H1 (cell line): Measurements from ENCODE around the gene FLT3. TPM values are rescaled to one million over a fixed set of nuclear protein-coding genes. Genes with fewer than 3 reads are reported as not detected.

ENCODE experiments used
- CTCF ChIA-PET: fragments of 300-600 bp; sonication (Branson Sonifier 250); formaldehyde crosslinking; loops from one replicate; lab custom pipeline; 2021; ENCODE audit not compliant: partially characterized antibody; lab: Charles Lee
- POLR2A ChIA-PET: fragments of 300-600 bp; sonication (Branson Sonifier 250); formaldehyde crosslinking; loops from one replicate; lab custom pipeline; 2021; ENCODE audit warnings: inconsistent platforms; ENCODE audit not compliant: partially characterized antibody; lab: Charles Lee
- DNase-seq, 2 experiments: peaks; one replicate each; pipeline versions ENCODE4 v3.0.0 to v3.0.0-alpha.2; 2010 to 2022; ENCODE audit warnings: low spot score in 2 of 2, low read depth in 1 of 2, mixed read lengths in 1 of 2
- FAIRE-seq: peaks from 2 replicates; lab custom pipeline; 2011; peaks lifted over from hg19 to GRCh38; lab: Jason Lieb, UNC
- H2AFZ ChIP-seq: 2 replicates; pipeline ENCODE4 v1.8.1; 2012; ENCODE audit warnings: low read length, inconsistent platforms
- H2AK5ac ChIP-seq: 2 replicates; pipeline ENCODE4 v1.6.1; 2013; ENCODE audit warnings: low read depth, low read length
- H2BK120ac ChIP-seq: replicated peaks from 2 replicates; pipeline ENCODE3; 2013; ENCODE audit warnings: low read depth, low read length, inconsistent platforms
- H2BK12ac ChIP-seq: 2 replicates; pipeline ENCODE4 v1.6.1; 2013; ENCODE audit warnings: low read depth, low read length
- H2BK15ac ChIP-seq: 2 replicates; pipeline ENCODE4 v1.6.1; 2013; ENCODE audit warnings: low read length
- H2BK20ac ChIP-seq: 2 replicates; pipeline ENCODE4 v1.6.1; 2013; ENCODE audit warnings: low read length
- H2BK5ac ChIP-seq: 2 replicates; pipeline ENCODE4 v1.6.1; 2013; ENCODE audit warnings: low read depth, low read length
- H3K14ac ChIP-seq: 2 replicates; pipeline ENCODE4 v1.6.1; 2013; ENCODE audit warnings: inconsistent platforms; ENCODE audit not compliant: insufficient read length
- H3K18ac ChIP-seq: 2 replicates; pipeline ENCODE4 v1.6.1; 2013; ENCODE audit warnings: low read length; ENCODE audit errors: extremely low read depth
- H3K23ac ChIP-seq: 2 replicates; pipeline ENCODE4 v1.6.1; 2013; ENCODE audit warnings: inconsistent platforms; ENCODE audit not compliant: insufficient read length
- H3K23me2 ChIP-seq: 2 replicates; pipeline ENCODE4 v1.6.1; 2013; ENCODE audit warnings: low read depth, low read length
- H3K27ac ChIP-seq: 2 replicates; pipeline ENCODE4 v1.6.1; 2011; ENCODE audit warnings: low read depth, low read length, inconsistent platforms
- H3K27me3 ChIP-seq, 4 experiments: replicated peaks in 1 of 4; 1 replicate in 1 of 4; 2 replicates in 3 of 4; pipeline versions ENCODE4 v1.6.1 to v1.8.1; 2011 to 2013; ENCODE audit warnings: low read length in 3 of 4, mild to moderate bottlenecking in 3 of 4, inconsistent platforms in 2 of 4, mixed read lengths in 2 of 4, moderate library complexity in 1 of 4; ENCODE audit not compliant: control insufficient read depth in 3 of 4, insufficient read depth in 3 of 4; ENCODE audit errors: extremely low read depth in 1 of 4
- H3K36me3 ChIP-seq, 4 experiments: 2 replicates each; pipeline versions ENCODE4 v1.6.1 to v1.8.1; 2011 to 2013; ENCODE audit warnings: mild to moderate bottlenecking in 4 of 4, low read length in 3 of 4, moderate library complexity in 2 of 4, control low read depth in 1 of 4, inconsistent platforms in 1 of 4; ENCODE audit not compliant: insufficient read depth in 4 of 4, control insufficient read depth in 2 of 4
- H3K4ac ChIP-seq: replicated peaks from 2 replicates; pipeline ENCODE3; 2013; ENCODE audit warnings: low read length, low read depth, mixed read lengths, inconsistent platforms; ENCODE audit not compliant: insufficient read length
- H3K4me1 ChIP-seq, 4 experiments: replicated peaks in 1 of 4; 1 replicate in 1 of 4; 2 replicates in 3 of 4; pipeline versions ENCODE4 v1.6.1 to v1.8.1; 2011 to 2013; ENCODE audit warnings: low read length in 3 of 4, inconsistent platforms in 2 of 4, mixed read lengths in 1 of 4; ENCODE audit not compliant: insufficient read depth in 4 of 4, control insufficient read depth in 3 of 4
- H3K4me2 ChIP-seq, 2 experiments: 2 replicates each; pipeline versions ENCODE4 v1.6.1 to v1.8.1; 2011 to 2013; ENCODE audit warnings: low read depth in 2 of 2, low read length in 2 of 2, control low read depth in 1 of 2, inconsistent platforms in 1 of 2, mild to moderate bottlenecking in 1 of 2; ENCODE audit not compliant: insufficient read depth in 1 of 2
- H3K4me3 ChIP-seq, 4 experiments: fragments of 200-600, 300-600 bp in 1 of 4; sonication (generic), shearing (Covaris generic), sonication (Bioruptor Twin) in 1 of 4; 2 replicates each; pipeline versions ENCODE4 v1.5.1 to v1.8.1; 2011 to 2016; ENCODE audit warnings: low read length in 4 of 4, low read depth in 3 of 4, control low read depth in 2 of 4, inconsistent platforms in 2 of 4, mild to moderate bottlenecking in 2 of 4, mixed read lengths in 1 of 4, moderate library complexity in 1 of 4; ENCODE audit not compliant: insufficient read depth in 2 of 4; ENCODE audit errors: extremely low read depth in 1 of 4
- H3K56ac ChIP-seq: replicated peaks from 2 replicates; pipeline ENCODE3; 2013; ENCODE audit warnings: low read depth, mild to moderate bottlenecking, mixed read lengths, low read length, inconsistent platforms; ENCODE audit not compliant: insufficient read length
- H3K79me1 ChIP-seq: 2 replicates; pipeline ENCODE4 v1.6.1; 2013; ENCODE audit warnings: low read depth, low read length, control low read depth
- H3K79me2 ChIP-seq, 2 experiments: 2 replicates each; pipeline versions ENCODE4 v1.6.1 to v1.8.1; 2012 to 2013; ENCODE audit warnings: low read length in 2 of 2, mild to moderate bottlenecking in 2 of 2, inconsistent platforms in 1 of 2; ENCODE audit not compliant: insufficient read depth in 2 of 2, control insufficient read depth in 1 of 2
- H3K9ac ChIP-seq, 4 experiments: replicated peaks in 1 of 4; 1 replicate in 1 of 4; 2 replicates in 3 of 4; pipeline versions ENCODE4 v1.6.1 to v1.8.1; 2011 to 2013; ENCODE audit warnings: low read depth in 3 of 4, low read length in 3 of 4, control low read depth in 2 of 4, mild to moderate bottlenecking in 2 of 4, moderate library complexity in 2 of 4, inconsistent platforms in 1 of 4; ENCODE audit errors: extremely low read depth in 1 of 4
- H3K9me3 ChIP-seq, 2 experiments: 2 replicates each; pipeline versions ENCODE4 v1.6.1 to v1.8.1; 2012 to 2013; ENCODE audit warnings: mild to moderate bottlenecking in 2 of 2, moderate library complexity in 2 of 2, control low read depth in 1 of 2, inconsistent platforms in 1 of 2, low read depth in 1 of 2, low read length in 1 of 2, mixed read lengths in 1 of 2; ENCODE audit not compliant: insufficient read depth in 2 of 2
- H4K20me1 ChIP-seq, 2 experiments: replicated peaks in 1 of 2; 2 replicates each; pipeline versions ENCODE3 to v1.8.1; 2011 to 2013; ENCODE audit warnings: inconsistent platforms in 2 of 2, low read length in 2 of 2, mild to moderate bottlenecking in 1 of 2; ENCODE audit not compliant: insufficient read depth in 2 of 2, control insufficient read depth in 1 of 2
- H4K5ac ChIP-seq: 2 replicates; pipeline ENCODE4 v1.6.1; 2013; ENCODE audit warnings: low read length, low read depth, mixed read lengths, inconsistent platforms; ENCODE audit not compliant: insufficient read length
- H4K8ac ChIP-seq: 2 replicates; pipeline ENCODE4 v1.8.0; 2013; ENCODE audit warnings: mild to moderate bottlenecking, moderate library complexity, low read length, inconsistent platforms; ENCODE audit not compliant: insufficient read depth; ENCODE audit errors: extremely low read depth
- H4K91ac ChIP-seq: replicated peaks from 2 replicates; pipeline ENCODE3; 2013; ENCODE audit warnings: low read length, mixed read lengths, inconsistent platforms; ENCODE audit not compliant: insufficient read length
- HDAC6 ChIP-seq: IDR thresholded peaks from one replicate; pipeline ENCODE4 v1.7.1; 2012; ENCODE audit warnings: low read depth, mild to moderate bottlenecking, inconsistent platforms, low read length, moderate library complexity
- RAD21 ChIP-seq, 2 experiments: IDR thresholded peaks in 1 of 2; conservative IDR thresholded peaks in 1 of 2; 2 replicates each; pipeline ENCODE4 v1.6.1; 2011; ENCODE audit warnings: low read depth in 2 of 2, low read length in 2 of 2, improper control_type of control experiment in 1 of 2, inconsistent platforms in 1 of 2, mild to moderate bottlenecking in 1 of 2, moderate library complexity in 1 of 2
- WGBS, 2 experiments: shearing (Covaris generic) in 1 of 2; methylation state at CpG; one replicate each; pipeline versions ENCODE4 v1.1.6 to v1.1.7; 2013 to 2015; ENCODE audit warnings: low lambda C conversion rate in 2 of 2, mixed read lengths in 2 of 2, inconsistent platforms in 1 of 2, low coverage in 1 of 2, missing lambda C conversion rate in 1 of 2; ENCODE audit not compliant: insufficient replicate concordance in 2 of 2, insufficient coverage in 1 of 2, insufficient read length in 1 of 2; ENCODE audit errors: extremely low coverage in 1 of 2, missing lambda C conversion rate in 1 of 2; 5-methylcytosine and 5-hydroxymethylcytosine counted together
- polyA plus RNA-seq, 7 experiments: library from polyadenylated mRNA; depleted of rRNA in 3 of 7; stranded (reverse) in 5 of 7; unstranded in 2 of 7; fragments of >200 nt in 5 of 7; fragments of 200-250 nt in 2 of 7; gene quantifications; 1 replicate in 5 of 7; 2 replicates in 1 of 7; 4 replicates in 1 of 7; pipeline versions ENCODE4 v1.2.1 to v1.2.3, GENCODE V29; 2011 to 2013; ENCODE audit warnings: missing spikeins in 2 of 7, mixed read lengths in 2 of 7
- total RNA-seq: library from RNA; stranded (reverse); fragmentation: NEBNext Ultra II Directional; extraction: Animal tissue kit (Norgen Biotek cat#: 25700); gene quantifications from 2 replicates; pipeline ENCODE4 v1.2.1, GENCODE V29; 2021

FLT3 gene
- total and polyA plus RNA-seq, 2 of the 8 experiments (the other 6 are each of a cell fraction or from before 2014, with no cell fraction given): 0.44 to 0.71 TPM

GRCh38 chr13:28117689-28118377 is 17.5 kb upstream of the FLT3 start:
- H3K36me3 ChIP-seq: no peaks in the 10 kb centered on the region
- H3K9ac ChIP-seq: no peak overlapping the region
- no peak overlapping the region for H2BK120ac ChIP-seq
- no peak overlapping the region for H2AK5ac ChIP-seq
- WGBS, 2 experiments: 79% methylated on average over 9 of the region's 9 CpGs; no CpG with 5 or more reads in 1 of the 2 experiments
- H3K23ac ChIP-seq: no peak overlapping the region
- no peak overlapping the region; the same call in 1 of the 2 replicates for H3K18ac ChIP-seq
- no peak overlapping the region for H4K5ac ChIP-seq
- H2AFZ ChIP-seq: peak overlapping the region; percentile 98
- FAIRE-seq (no peak), DNase-seq (no peak)
- no peak overlapping the region for H3K27ac ChIP-seq
- H3K23me2 ChIP-seq: no peaks in the 10 kb centered on the region
- no peaks in the 10 kb centered on the region for H4K20me1 ChIP-seq
- H4K91ac ChIP-seq: no peak overlapping the region
- ChIA-PET CTCF (interaction anchor here (0.9 to 1.6 kb wide), 8 partner anchors 11 to 118 kb away, joined by 3 to 5 read pairs (median 3); no protein-coding TSS in a partner anchor), POLR2A (interaction anchor here (0.9 to 1.3 kb wide), 4 partner anchors 16 to 30 kb away, joined by 3 to 5 read pairs (median 4); partner anchors contain the start of gene FLT3)
- H3K4me1 ChIP-seq: no peaks in the 10 kb centered on the region
- TF ChIP-seq HDAC6 (no peak), RAD21 (IDR thresholded peaks at IDR 0.05 in 1 of 2, conservative IDR thresholded peaks at IDR 0.05 in 1 of 2; ENCODE audit: low read depth in 2 of 2, low read length in 2 of 2) (peak in 1 of 2 experiments; percentile 5; a peak in 1 of 4 replicates)
- H2BK15ac ChIP-seq: no peak overlapping the region
- H4K8ac ChIP-seq: no peak overlapping the region
- H2BK5ac ChIP-seq: peak overlapping the region; percentile 32; the same call in 1 of the 2 replicates
- H3K56ac ChIP-seq: no peak overlapping the region
- no peaks in the 10 kb centered on the region for H3K79me1 ChIP-seq
- no peak overlapping the region; a peak in 1 of 4 replicates for H3K4me2 ChIP-seq
- H3K4me3 ChIP-seq: no peak overlapping the region
- no peak overlapping the region for H3K14ac ChIP-seq
- H3K79me2 ChIP-seq: no peaks in the 10 kb centered on the region
- H3K9me3 ChIP-seq: no peaks in the 10 kb centered on the region
- no peaks in the 10 kb centered on the region for H3K27me3 ChIP-seq
- H3K4ac ChIP-seq: no peak overlapping the region
- peak overlapping the region; percentile 62; the same call in 1 of the 2 replicates for H2BK12ac ChIP-seq
- H2BK20ac ChIP-seq: 0 out of 2 replicates have a peak overlapping the region, but pooled peaks have one; percentile 34
